CD4-positive, CD25-positive, alpha-beta regulatory T cell (primary cell): Measurements from ENCODE around the gene ATP13A1. TPM values are rescaled to one million over a fixed set of nuclear protein-coding genes. Genes with fewer than 3 reads are reported as not detected.
A peak's percentile ranks its signal among the peaks of the same experiment; 100 is the strongest.
"Not testable (repeated sequence)": the region's sequence is repeated elsewhere in the genome, so short reads cannot be mapped to it uniquely, and the experiment has no call there.

Experiments used
- ATAC-seq, 2 donors: fragments of 150-1000 bp; cut with Tn5 transposase; one replicate each; pipeline ENCODE4 v1.10.0; 2021; ENCODE audit warnings: low read depth in 2 of 2, moderate number of reproducible peaks in 2 of 2, moderate library complexity in 1 of 2
- DNase-seq, 3 donors: peaks; one replicate each; pipeline versions ENCODE4 v3.0.0 to v3.0.0-alpha.2; 2012 to 2022; ENCODE audit warnings: mixed read lengths in 1 of 3
- H3K27ac ChIP-seq: one replicate; pipeline ENCODE4 v1.7.0; 2013; ENCODE audit warnings: mild to moderate bottlenecking, low read length; ENCODE audit not compliant: insufficient read depth, poor library complexity, severe bottlenecking
- H3K27me3 ChIP-seq: one replicate; pipeline ENCODE4 v1.7.0; 2013; ENCODE audit warnings: low read length; ENCODE audit not compliant: control insufficient read depth, insufficient read depth
- H3K36me3 ChIP-seq: one replicate; pipeline ENCODE4 v1.7.0; 2013; ENCODE audit warnings: mild to moderate bottlenecking, low read length, moderate library complexity; ENCODE audit not compliant: control insufficient read depth, insufficient read depth
- H3K4me1 ChIP-seq: 2 replicates; pipeline ENCODE4 v1.7.0; 2013; ENCODE audit warnings: mild to moderate bottlenecking, low read length; ENCODE audit not compliant: insufficient read depth, control insufficient read depth, poor library complexity, severe bottlenecking
- H3K4me3 ChIP-seq: one replicate; pipeline ENCODE4 v1.7.0; 2013; ENCODE audit warnings: low read depth, mild to moderate bottlenecking, low read length, moderate library complexity
- H3K9me3 ChIP-seq, 2 experiments: 1 replicate in 1 of 2; 2 replicates in 1 of 2; pipeline ENCODE4 v1.7.0; 2013; ENCODE audit warnings: low read length in 2 of 2, mild to moderate bottlenecking in 1 of 2, moderate library complexity in 1 of 2; ENCODE audit not compliant: control insufficient read depth in 2 of 2
- H3K27ac Mint-ChIP-seq, 3 donors: one replicate each; pipeline ENCODE4 v1.8.0; 2020 to 2022; ENCODE audit warnings: mild to moderate bottlenecking in 3 of 3, mixed read lengths in 3 of 3, moderate library complexity in 2 of 3
- H3K27me3 Mint-ChIP-seq: one replicate; pipeline ENCODE4 v1.8.0; 2022; ENCODE audit warnings: mild to moderate bottlenecking, mixed read lengths
- H3K36me3 Mint-ChIP-seq: one replicate; pipeline ENCODE4 v1.8.0; 2020; ENCODE audit warnings: mixed read lengths
- H3K4me1 Mint-ChIP-seq, 4 donors: one replicate each; pipeline ENCODE4 v1.8.0; 2020 to 2022; ENCODE audit warnings: mixed read lengths in 4 of 4, mild to moderate bottlenecking in 1 of 4
- H3K4me3 Mint-ChIP-seq, 4 donors: one replicate each; pipeline ENCODE4 v1.8.0; 2020 to 2022; ENCODE audit warnings: mild to moderate bottlenecking in 4 of 4, mixed read lengths in 4 of 4, moderate library complexity in 3 of 4
- H3K9me3 Mint-ChIP-seq, 7 donors: one replicate each; pipeline ENCODE4 v1.8.0; 2020 to 2022; ENCODE audit warnings: mixed read lengths in 7 of 7, mild to moderate bottlenecking in 3 of 7, moderate library complexity in 2 of 7
- polyA plus RNA-seq, 4 donors: library from polyadenylated mRNA; unstranded; fragments of 300-500 nt; fragmentation: Illumina TruSeq; gene quantifications; one replicate each; pipeline ENCODE4 v1.2.3, GENCODE V29; 2021
- total RNA-seq: library from RNA; stranded (reverse); gene quantifications from one replicate; pipeline ENCODE4 v1.2.3, GENCODE V29; 2022

Gene ATP13A1
- total and polyA plus RNA-seq, 5 donors from 2014 or later = 24.1 to 114 (median 30.9) TPM

GRCh38 chr19:19610376-19611202 is 52.9 kb downstream of the ATP13A1 start:
- H3K36me3 ChIP-seq = peaks cover 18% of the 10 kb centered on the region
- no peak for ATAC-seq
- H3K9me3 ChIP-seq = no peaks in the 10 kb centered on the region
- Mint-ChIP-seq H3K9me3 (no peaks in the 10 kb centered on the region), H3K4me3 (peak overlapping the region in 1 of 4 donors; percentile 28), H3K4me1 (peaks cover 18 to 78% (median 37%) of the 10 kb centered on the region in 4 donors), H3K27ac (peak overlapping the region in 2 of 3 donors; percentile 49 to 72), H3K36me3 (peaks cover 23% of the 10 kb centered on the region), H3K27me3 (no peaks in the 10 kb centered on the region)
- H3K4me3 ChIP-seq = no peak overlapping the region
- no peaks in the 10 kb centered on the region for H3K27me3 ChIP-seq
- peaks cover 30% of the 10 kb centered on the region for H3K4me1 ChIP-seq
- no peak for DNase-seq
- H3K27ac ChIP-seq = no peak overlapping the region

- H3K27me3 Mint-ChIP-seq, H3K27me3 ChIP-seq, H3K9me3 ChIP-seq, H3K9me3 Mint-ChIP-seq, DNase-seq, H3K36me3 ChIP-seq, ATAC-seq, H3K4me3 ChIP-seq: not testable (repeated sequence)
- Mint-ChIP-seq H3K4me3 (peak overlapping the region in 2 of 4 donors; percentile 36 to 78), H3K27ac (peak overlapping the region in 2 of 3 donors; percentile 95 to 96), H3K36me3 (peaks cover 17% of the 10 kb centered on the region), H3K4me1 (peaks cover 25 to 80% (median 38%) of the 10 kb centered on the region in 4 donors)
- Histone ChIP-seq H3K4me1 (peaks cover 47% of the 10 kb centered on the region), H3K27ac (peak overlapping the region; percentile 84)
These were observed 56.8 kb downstream of the ATP13A1 start for GRCh38 chr19:19606686-19607085.

GRCh38 chr19:19606021-19606420 is 57.5 kb downstream of the ATP13A1 start:
- peaks cover 9% of the 10 kb centered on the region for H3K36me3 ChIP-seq
- H3K27me3 ChIP-seq = no peaks in the 10 kb centered on the region
- H3K4me3 Mint-ChIP-seq = peak overlapping the region; percentile 16 to 78 (median 56)
- peaks cover 54% of the 10 kb centered on the region for H3K4me1 ChIP-seq
- DNase-seq (peak; percentile 47 to 90 (median 58)), ATAC-seq (peak; percentile 89)
- H3K4me3 ChIP-seq = peak overlapping the region; percentile 49
- H3K36me3 Mint-ChIP-seq = peaks cover 19% of the 10 kb centered on the region
- no peaks in the 10 kb centered on the region for H3K9me3 ChIP-seq
- H3K27ac ChIP-seq = peak overlapping the region; percentile 84
- H3K9me3 Mint-ChIP-seq = no peaks in the 10 kb centered on the region
- H3K27me3 Mint-ChIP-seq = no peaks in the 10 kb centered on the region
- peaks cover 27 to 83% (median 42%) of the 10 kb centered on the region in 4 donors for H3K4me1 Mint-ChIP-seq
- peak overlapping the region; percentile 95 to 98 (median 96) for H3K27ac Mint-ChIP-seq

GRCh38 chr19:19602713-19603324 is 60.7 kb downstream of the ATP13A1 start:
- peaks cover 82% of the 10 kb centered on the region for H3K4me1 ChIP-seq

GRCh38 chr19:19602136-19602712 is 61.3 kb downstream of the ATP13A1 start:
- peak overlapping the region; percentile 61 for H3K4me3 ChIP-seq
- Mint-ChIP-seq H3K36me3 (peaks cover 8% of the 10 kb centered on the region), H3K27ac (peak overlapping the region; percentile 94 to 96 (median 94)), H3K4me1 (peaks cover 31 to 90% (median 55%) of the 10 kb centered on the region in 4 donors), H3K9me3 (no peaks in the 10 kb centered on the region), H3K27me3 (no peaks in the 10 kb centered on the region), H3K4me3 (peak overlapping the region; percentile 70 to 78 (median 77))
- H3K27ac ChIP-seq = peak overlapping the region; percentile 86
- peak; percentile 56 to 82 (median 67) for DNase-seq
- H3K9me3 ChIP-seq = no peaks in the 10 kb centered on the region
- no peaks in the 10 kb centered on the region for H3K27me3 ChIP-seq
- ATAC-seq = peak; percentile 25 to 27
- no peaks in the 10 kb centered on the region for H3K36me3 ChIP-seq
- peaks cover 86% of the 10 kb centered on the region for H3K4me1 ChIP-seq

More at GRCh38 chr19:19602713-19603324, 60.7 kb downstream of the ATP13A1 start:
- H3K36me3 Mint-ChIP-seq = peaks cover 7% of the 10 kb centered on the region
- H3K4me3 Mint-ChIP-seq = peak overlapping the region; percentile 70 to 78 (median 77)
- Histone ChIP-seq H3K27ac (peak overlapping the region; percentile 86), H3K9me3 (no peaks in the 10 kb centered on the region), H3K27me3 (no peaks in the 10 kb centered on the region), H3K36me3 (no peaks in the 10 kb centered on the region), H3K4me3 (peak overlapping the region; percentile 61)
- H3K27ac Mint-ChIP-seq = peak overlapping the region; percentile 94 to 96 (median 94)
- H3K9me3 Mint-ChIP-seq = no peaks in the 10 kb centered on the region
- H3K27me3 Mint-ChIP-seq = no peaks in the 10 kb centered on the region
- peaks cover 25 to 89% (median 49%) of the 10 kb centered on the region in 4 donors for H3K4me1 Mint-ChIP-seq
- ATAC-seq = no peak
- no peak for DNase-seq

- no peaks in the 10 kb centered on the region for H3K27me3 ChIP-seq
- DNase-seq = peak in 2 of 3 donors; percentile 17 to 29
- Mint-ChIP-seq H3K27me3 (no peaks in the 10 kb centered on the region), H3K9me3 (no peaks in the 10 kb centered on the region), H3K4me3 (peak overlapping the region; percentile 24 to 84 (median 74)), H3K4me1 (peaks cover 28 to 88% (median 52%) of the 10 kb centered on the region in 4 donors), H3K36me3 (peaks cover 10% of the 10 kb centered on the region), H3K27ac (peak overlapping the region; percentile 94 to 96 (median 94))
- H3K36me3 ChIP-seq = no peaks in the 10 kb centered on the region
- no peaks in the 10 kb centered on the region for H3K9me3 ChIP-seq
- H3K4me3 ChIP-seq = peak overlapping the region; percentile 61
- no peak for ATAC-seq
- H3K4me1 ChIP-seq = peaks cover 85% of the 10 kb centered on the region
- H3K27ac ChIP-seq = peak overlapping the region; percentile 86
These were observed 62.6 kb downstream of the ATP13A1 start for GRCh38 chr19:19600793-19601330.

- not testable (repeated sequence) for H3K27me3 ChIP-seq, H3K9me3 ChIP-seq, H3K9me3 Mint-ChIP-seq, H3K27me3 Mint-ChIP-seq, H3K36me3 ChIP-seq
- DNase-seq = peak; percentile 64 to 90 (median 78)
- H3K4me1 ChIP-seq = peaks cover 90% of the 10 kb centered on the region
- H3K27ac Mint-ChIP-seq = peak overlapping the region; percentile 94 to 99 (median 99)
- H3K4me3 Mint-ChIP-seq = peak overlapping the region; percentile 68 to 80 (median 78)
- peak; percentile 77 to 78 for ATAC-seq
- peaks cover 18% of the 10 kb centered on the region for H3K36me3 Mint-ChIP-seq
- H3K4me3 ChIP-seq = peak overlapping the region; percentile 51
- peaks cover 28 to 93% (median 59%) of the 10 kb centered on the region in 4 donors for H3K4me1 Mint-ChIP-seq
- H3K27ac ChIP-seq = peak overlapping the region; percentile 97
These were observed 64.6 kb downstream of the ATP13A1 start for GRCh38 chr19:19598728-19599451.
